SH-SY5Y (cell line): Measurements from ENCODE around the gene RAB27B.
A peak's percentile ranks its signal among the peaks of the same experiment; 100 is the strongest.

Source experiments
- GATA2 ChIP-seq: IDR thresholded peaks from 2 replicates; pipeline ENCODE4 v1.6.1; 2011; ENCODE audit warnings: mild to moderate bottlenecking, low read depth, low read length
- GATA3 ChIP-seq: IDR thresholded peaks from 2 replicates; pipeline ENCODE4 v1.6.1; 2011; ENCODE audit warnings: low read depth, mild to moderate bottlenecking, low read length, moderate library complexity

The RAB27B gene

DNA sequence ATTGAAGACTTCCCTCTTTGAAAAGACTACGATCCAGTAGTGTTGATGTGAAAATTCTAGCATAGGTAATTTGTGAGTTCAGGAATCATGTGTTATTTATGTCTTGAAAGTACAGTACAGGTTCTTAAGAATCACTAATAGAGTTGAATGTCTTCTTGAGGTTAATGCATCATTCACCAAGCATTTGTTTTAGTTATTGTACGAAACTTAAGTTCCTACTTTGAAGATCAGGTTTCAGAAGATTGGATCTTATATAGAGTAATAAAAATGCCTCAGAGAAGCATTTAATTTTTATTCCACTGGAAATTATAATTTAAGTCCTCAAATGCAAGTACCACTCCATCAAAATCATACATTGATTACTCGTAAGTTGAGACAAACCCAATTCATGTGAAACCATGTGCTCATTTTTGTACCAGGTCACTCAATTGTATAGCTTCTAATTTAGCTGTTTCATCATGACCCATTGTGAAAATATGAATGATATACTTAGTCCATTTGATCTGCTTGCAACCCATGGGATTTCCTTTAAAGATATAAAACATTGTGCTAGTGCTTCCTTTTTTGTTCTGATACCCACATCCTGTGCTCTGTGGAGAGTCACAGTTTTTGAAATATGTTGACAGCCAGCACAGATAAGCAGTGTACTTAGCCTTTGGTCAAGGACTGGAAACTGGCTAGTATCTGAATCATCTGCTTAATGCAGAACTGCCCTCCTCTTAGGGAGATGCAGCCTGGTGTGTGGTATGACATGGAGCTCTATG lies 22.5 kb upstream of the RAB27B start:
- peak; percentile 82 for TF ChIP-seq GATA3
- peak; percentile 92 for TF ChIP-seq GATA2

- TF ChIP-seq GATA2: no peak
- no peak for TF ChIP-seq GATA3
These were observed 21.8 kb upstream of the RAB27B start for GRCh38 chr18:54806526-54806925.

- no peak for TF ChIP-seq GATA3
- TF ChIP-seq GATA2: no peak
These were observed 21.0 kb upstream of the RAB27B start for GRCh38 chr18:54807303-54807702.

DNA sequence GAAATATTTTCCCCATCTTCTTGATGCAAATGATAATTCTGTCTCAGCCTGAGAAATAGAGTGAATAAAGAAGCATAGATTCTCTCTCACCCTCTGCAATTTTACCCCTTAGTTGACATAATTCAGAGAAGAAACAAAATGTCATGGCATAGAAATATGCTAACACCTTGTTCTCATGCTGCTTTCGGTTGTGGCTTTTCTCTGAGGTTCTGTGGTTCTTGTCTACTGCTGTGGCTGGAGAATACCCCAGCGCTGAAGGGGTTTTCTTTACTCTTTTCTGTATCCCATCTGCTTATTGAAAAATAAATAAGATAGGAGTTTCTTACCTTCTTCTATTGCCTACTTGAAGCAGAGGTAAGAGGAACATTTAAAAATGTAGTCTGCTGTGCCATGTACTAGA lies 15.4 kb upstream of the RAB27B start:
- TF ChIP-seq GATA3 (no peak), GATA2 (no peak)

GRCh38 chr18:54813305-54813704 lies 15.0 kb upstream of the RAB27B start:
- no peak for TF ChIP-seq GATA3

DNA sequence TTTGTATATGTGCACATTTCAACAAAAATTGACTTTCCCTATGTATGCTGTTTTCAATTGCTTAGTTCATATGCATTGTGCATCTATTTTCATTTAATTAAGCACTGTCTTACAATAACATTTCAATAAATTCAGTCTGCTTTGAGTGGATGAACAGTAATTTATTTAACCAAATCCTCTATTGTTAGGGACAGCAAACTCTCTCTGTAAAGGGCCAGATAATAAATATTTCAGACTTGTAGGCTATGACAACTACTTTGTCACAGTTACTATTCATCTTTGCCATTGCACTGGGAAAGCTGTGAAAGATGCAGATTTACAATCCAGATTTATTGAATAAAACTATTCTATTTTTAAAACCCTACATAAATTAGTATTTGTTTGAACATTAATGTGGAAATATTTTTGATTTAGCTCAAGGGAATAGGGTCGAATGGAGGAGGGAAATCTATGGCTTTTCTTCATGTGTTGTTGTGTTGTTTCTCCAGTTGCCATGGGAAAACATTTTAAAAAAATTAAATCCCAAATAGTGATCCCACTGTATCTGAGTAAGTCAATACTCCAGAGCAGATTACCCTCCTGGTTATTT lies 14.2 kb upstream of the RAB27B start:
- no peak for TF ChIP-seq GATA2
- no peak for TF ChIP-seq GATA3

- TF ChIP-seq GATA3 (no peak), GATA2 (no peak)
These were observed 13.2 kb upstream of the RAB27B start for GRCh38 chr18:54815086-54815485.

DNA sequence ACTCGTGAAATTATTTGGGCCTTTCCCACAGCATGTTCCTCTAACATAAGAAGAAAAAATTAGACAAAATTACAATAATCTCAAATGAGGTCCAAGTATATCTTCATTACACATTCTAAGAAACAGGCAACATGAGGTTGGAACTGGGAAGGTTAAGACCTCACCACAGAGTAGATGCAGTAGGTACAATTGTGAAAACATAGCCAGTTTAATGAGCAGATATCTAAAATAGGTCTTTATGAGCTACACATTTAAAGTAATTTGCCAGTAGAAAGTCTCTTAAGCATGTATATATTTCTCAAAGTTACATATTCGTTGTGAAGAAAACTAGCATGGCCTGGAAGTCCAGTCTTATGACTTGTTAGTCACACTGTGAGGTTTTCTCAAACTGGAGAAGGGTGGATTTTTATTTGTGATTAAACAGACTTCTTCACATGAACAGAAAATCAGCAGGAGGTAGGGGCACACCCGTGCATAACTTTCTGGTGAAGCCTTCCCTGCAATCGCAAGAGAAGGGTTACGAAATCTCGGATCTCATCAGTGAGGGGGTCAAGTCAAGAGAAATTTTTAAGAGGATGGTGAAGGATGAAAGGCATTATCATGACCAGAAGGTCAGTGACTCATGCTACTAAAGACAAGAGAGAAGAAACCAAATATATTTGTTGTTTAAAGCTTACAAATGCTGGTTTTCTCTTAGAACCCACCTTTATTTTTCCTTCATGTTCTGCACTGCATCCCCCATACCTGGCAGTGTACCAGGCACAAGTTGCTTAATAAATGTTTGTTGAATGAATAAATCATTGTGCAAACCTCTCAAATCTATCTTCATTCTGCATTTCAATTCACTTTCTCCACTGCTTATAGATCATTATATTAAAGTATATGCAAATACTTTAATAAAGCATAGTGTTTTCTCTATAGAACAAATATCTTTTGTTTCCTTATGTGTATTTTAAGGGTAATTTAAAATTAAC lies 5.1 kb upstream of the RAB27B start:
- no peak for TF ChIP-seq GATA2
- no peak for TF ChIP-seq GATA3

GRCh38 chr18:54824761-54825160 lies 3.5 kb upstream of the RAB27B start:
- TF ChIP-seq GATA3 (no peak), GATA2 (no peak)

DNA sequence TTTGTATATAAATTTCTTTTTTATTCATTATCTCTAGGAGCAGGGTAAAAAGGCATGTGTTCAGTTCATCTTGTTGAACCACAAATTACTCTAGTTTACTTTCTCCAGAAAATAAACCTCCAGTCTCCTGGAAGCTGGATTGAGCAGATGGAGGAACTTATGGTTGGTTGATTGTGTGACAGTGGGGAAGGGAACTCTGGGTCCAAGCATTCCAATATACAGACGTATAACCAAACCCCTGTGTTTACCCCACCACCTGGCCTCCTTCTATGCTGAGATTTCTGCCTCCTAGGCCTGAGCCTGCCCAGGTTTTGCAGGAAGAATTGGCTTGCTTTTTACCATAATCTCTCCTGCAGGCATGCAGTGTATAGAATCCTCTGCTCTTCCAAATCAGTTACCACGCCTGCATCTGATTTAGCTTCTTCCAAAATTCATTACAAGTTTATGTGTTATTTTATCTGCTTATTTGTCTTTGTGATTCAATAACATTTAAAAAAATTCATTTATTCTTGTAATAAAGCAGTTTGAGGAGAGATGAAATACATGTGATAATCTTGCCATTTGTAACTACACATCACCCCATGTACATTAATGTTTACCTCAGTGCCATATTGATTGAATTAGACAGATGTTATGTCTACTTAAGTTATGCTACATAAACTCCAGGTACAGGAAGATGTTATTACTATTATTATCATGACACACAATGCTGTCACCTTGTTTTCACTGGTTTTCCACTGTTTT lies 2.5 kb upstream of the RAB27B start:
- TF ChIP-seq GATA3 (peak; percentile 88), GATA2 (peak; percentile 66)

DNA sequence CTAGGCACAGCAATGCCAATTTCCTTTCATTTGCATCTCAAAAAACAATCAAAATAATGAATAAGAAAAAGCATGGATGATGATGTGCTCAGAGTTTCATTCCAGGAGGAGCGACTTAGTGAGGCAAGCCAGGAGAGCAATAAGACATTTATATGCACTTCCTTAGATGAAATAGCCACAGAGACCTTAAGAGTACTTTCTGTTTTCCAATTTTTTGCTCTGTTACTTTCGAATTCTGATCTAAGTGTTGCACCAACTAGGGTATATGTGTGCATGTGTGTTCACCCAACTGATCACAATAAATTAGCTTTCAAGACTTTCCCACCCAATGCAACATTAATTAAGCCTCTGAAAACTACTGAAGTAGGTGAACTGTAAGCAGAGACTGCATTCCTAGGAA lies 709 bp downstream of the RAB27B start:
- no peak for TF ChIP-seq GATA3
- TF ChIP-seq GATA2: no peak

- no peak for TF ChIP-seq GATA2
- TF ChIP-seq GATA3: no peak
These were observed 1.6 kb downstream of the RAB27B start for GRCh38 chr18:54829856-54830255.

GRCh38 chr18:54830260-54830659 lies 2.0 kb downstream of the RAB27B start:
- TF ChIP-seq GATA3: no peak
- no peak for TF ChIP-seq GATA2

- TF ChIP-seq GATA3 (no peak), GATA2 (no peak)
These were observed 2.6 kb downstream of the RAB27B start for GRCh38 chr18:54830866-54831265.
